Activated naive CD4-positive, alpha-beta T cell treated with anti-CD3 and anti-CD28 coated beads, Interleukin-2, amount 50 U/mL, for 72 hours (primary cell): ENCODE results near the gene DRC7. TPM values are rescaled to one million over a fixed set of nuclear protein-coding genes. Genes with fewer than 3 reads are reported as not detected.
"Not testable (repeated sequence)": the region's sequence is repeated elsewhere in the genome, so short reads cannot be mapped to it uniquely, and the experiment has no call there.

Source experiments
- ATAC-seq, 2 donors: fragments of 150-1000 bp; cut with Tn5 transposase; 2 replicates each; pipeline ENCODE4 v1.10.0; 2021; ENCODE audit warnings: mild to moderate bottlenecking in 2 of 2, moderate library complexity in 2 of 2
- DNase-seq, 2 donors: peaks; one replicate each; pipeline ENCODE4 v3.0.0; 2021 to 2022; ENCODE audit warnings: low spot score in 2 of 2
- H3K27ac Mint-ChIP-seq, 2 donors: one replicate each; pipeline ENCODE4 v1.8.0; 2022; ENCODE audit warnings: mild to moderate bottlenecking in 2 of 2, mixed read lengths in 2 of 2
- H3K36me3 Mint-ChIP-seq, 2 donors: one replicate each; pipeline ENCODE4 v1.8.0; 2022; ENCODE audit warnings: mixed read lengths in 2 of 2
- H3K9me3 Mint-ChIP-seq, 2 donors: one replicate each; pipeline ENCODE4 v1.8.0; 2022; ENCODE audit warnings: mixed read lengths in 2 of 2
- total RNA-seq, 2 donors: library from RNA; stranded (reverse); gene quantifications; one replicate each; pipeline ENCODE4 v1.2.3, GENCODE V29; 2022

DRC7 gene
- total RNA-seq, 2 donors from 2014 or later, result not detected

- ATAC-seq (no peak), DNase-seq (no peak)
- Mint-ChIP-seq H3K9me3 (no peaks in the 10 kb centered on the region), H3K36me3 (no peaks in the 10 kb centered on the region), H3K27ac (no peak overlapping the region)
Measured at GRCh38 chr16:57764006-57764340, 69.4 kb downstream of the DRC7 start.

DNA sequence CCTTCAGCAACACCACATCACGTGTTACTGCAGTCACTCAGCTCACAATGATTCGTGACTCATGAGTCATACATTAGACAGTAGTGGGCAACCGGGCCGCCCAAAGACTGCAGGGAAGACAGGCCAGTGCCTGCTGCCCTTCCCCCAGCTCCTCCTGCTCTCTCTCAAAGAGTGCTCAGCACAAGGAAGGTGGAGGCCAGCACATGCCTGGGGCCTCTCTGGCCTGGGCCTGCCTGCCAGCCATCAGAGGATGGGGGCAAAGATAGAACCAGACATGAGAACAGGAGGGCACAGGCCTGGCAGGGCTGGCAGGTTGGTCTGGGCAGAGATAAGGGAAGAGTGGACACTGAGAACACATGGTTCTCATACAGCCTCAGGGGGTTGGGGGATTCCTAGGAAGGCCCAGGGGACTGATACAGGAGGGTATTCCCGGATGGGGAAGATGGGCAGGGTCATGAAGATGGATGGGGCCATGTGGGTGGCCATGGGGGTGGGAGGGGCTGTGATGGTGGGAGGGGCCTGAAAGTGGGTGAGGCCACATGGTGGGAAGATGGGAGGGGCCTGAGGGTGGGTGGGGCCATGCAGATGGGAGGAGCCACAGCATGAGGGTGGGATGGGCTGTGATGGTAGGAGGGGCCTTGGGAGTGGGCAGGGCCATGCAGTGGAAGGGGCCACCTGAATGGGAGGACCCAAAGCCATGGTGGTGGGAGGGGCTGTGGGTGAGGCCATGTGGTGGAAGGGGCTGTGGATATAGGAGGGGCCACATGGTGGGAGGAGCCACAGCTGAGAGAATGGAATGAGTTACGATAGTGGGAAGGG lies 69.9 kb downstream of the DRC7 start:
- DNase-seq, result no peak
- no peak overlapping the region for H3K27ac Mint-ChIP-seq
- peak; percentile 54 to 75 for ATAC-seq
- no peaks in the 10 kb centered on the region for H3K9me3 Mint-ChIP-seq
- H3K36me3 Mint-ChIP-seq, result no peaks in the 10 kb centered on the region

DNA sequence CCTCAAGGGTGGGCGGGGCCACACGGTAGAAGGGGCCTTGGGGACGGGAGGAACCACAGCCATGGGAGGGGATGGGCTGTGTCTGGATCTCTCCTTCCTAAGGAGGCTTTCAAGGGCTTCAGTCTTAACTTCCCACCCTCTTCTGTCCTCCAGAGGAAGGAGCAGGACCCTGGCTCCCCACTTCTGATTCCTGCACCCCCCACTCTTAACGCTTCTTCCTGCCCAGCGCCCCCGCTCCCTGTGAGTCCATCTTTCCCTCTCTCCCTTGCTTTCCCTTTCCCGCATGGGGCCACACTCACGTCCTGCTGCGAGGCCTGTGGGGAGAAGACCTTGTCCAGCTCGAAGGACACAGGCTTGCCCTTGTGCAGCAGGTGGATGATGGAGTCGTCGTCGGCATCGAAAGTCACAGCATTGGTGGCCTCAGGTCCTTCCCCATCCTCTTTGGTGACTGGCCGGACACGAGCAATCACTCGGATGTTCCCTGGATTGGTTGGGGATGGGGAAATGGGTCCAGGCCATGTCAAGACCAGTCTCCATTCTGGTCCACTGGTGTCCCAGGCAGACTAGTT lies 70.6 kb downstream of the DRC7 start:
- DNase-seq, result no peak
- Mint-ChIP-seq H3K9me3 (no peaks in the 10 kb centered on the region), H3K27ac (no peak overlapping the region), H3K36me3 (no peaks in the 10 kb centered on the region)
- ATAC-seq, result no peak

DNA sequence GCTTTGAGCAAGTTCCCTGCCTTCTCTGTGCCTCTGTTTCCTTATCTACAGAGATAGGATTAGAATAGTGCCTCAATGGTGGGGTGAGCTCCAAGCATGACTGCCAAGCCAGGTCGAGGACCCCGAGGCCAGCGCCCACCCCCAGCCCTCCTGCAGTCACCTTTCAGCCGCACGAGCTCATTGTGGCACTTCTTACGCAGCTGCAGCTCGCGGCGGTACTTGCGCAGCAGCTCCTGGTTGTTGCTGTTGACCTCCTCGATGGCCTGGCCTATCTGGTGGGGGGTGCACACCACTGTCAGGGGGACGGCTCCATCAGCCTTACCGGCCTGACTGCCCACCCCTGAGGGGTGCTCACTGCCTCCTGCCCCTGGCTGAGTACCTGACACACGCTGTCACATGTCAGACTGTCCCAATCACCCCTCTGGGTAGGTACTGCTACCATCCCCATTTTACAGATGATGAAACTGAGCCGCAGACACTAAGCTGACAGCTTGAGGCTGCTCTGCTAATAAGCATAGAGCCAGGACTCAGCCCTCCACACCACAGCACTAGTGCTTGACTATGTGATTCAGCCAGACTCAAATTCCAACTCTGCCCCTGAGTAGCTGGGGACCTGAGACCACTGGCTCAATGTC lies 72.2 kb downstream of the DRC7 start:
- no peak for ATAC-seq
- H3K27ac Mint-ChIP-seq, result no peak overlapping the region
- no peak for DNase-seq
- H3K9me3 Mint-ChIP-seq, result no peaks in the 10 kb centered on the region
- H3K36me3 Mint-ChIP-seq, result no peaks in the 10 kb centered on the region

- H3K9me3 Mint-ChIP-seq, result no peaks in the 10 kb centered on the region
- no peaks in the 10 kb centered on the region for H3K36me3 Mint-ChIP-seq
- DNase-seq (no peak), ATAC-seq (no peak)
- no peak overlapping the region for H3K27ac Mint-ChIP-seq
Measured at GRCh38 chr16:57769541-57770145, 75.0 kb downstream of the DRC7 start.

GRCh38 chr16:57770361-57770760 lies 75.8 kb downstream of the DRC7 start:
- Mint-ChIP-seq H3K27ac (no peak overlapping the region), H3K36me3 (no peaks in the 10 kb centered on the region), H3K9me3 (no peaks in the 10 kb centered on the region)
- no peak for DNase-seq
- no peak for ATAC-seq

DNA sequence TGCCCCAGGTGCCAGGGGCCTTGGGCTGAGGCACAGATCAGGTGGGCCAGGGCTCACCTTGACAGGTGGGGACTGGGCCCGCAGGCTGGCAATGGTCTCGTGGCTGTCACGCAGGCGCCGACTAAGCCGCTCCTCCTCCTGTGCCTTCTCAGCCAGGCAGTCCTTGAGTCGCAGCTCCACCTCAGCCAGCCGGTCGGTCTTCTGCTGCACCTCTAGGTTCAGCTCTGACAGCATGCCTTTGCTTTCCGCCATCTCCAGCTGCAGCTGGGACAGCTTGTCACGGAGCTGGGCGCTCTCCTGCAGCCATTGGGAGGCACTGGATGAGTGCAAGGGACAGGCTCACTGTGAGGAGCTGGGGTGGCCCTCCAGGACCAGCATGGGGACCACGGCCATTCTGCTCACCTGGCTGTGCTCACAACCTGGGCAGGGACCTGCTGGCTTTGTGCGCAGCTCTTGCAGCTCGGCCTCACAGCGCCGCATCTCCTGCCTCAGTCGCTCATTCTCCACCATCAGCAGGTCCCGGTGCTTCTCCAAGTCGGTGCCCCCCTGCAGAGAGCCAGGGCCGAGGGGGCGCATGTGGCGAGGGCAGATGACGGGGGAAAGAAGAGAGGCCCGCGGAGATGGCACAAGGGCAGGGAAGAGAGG lies 76.7 kb downstream of the DRC7 start:
- Mint-ChIP-seq H3K36me3 (no peaks in the 10 kb centered on the region), H3K9me3 (no peaks in the 10 kb centered on the region), H3K27ac (no peak overlapping the region)
- ATAC-seq (no peak), DNase-seq (no peak)

- no peaks in the 10 kb centered on the region for H3K9me3 Mint-ChIP-seq
- DNase-seq, result no peak
- H3K36me3 Mint-ChIP-seq, result no peaks in the 10 kb centered on the region
- no peak overlapping the region for H3K27ac Mint-ChIP-seq
- ATAC-seq, result no peak
Measured at GRCh38 chr16:57773019-57773418, 78.4 kb downstream of the DRC7 start.

- no peaks in the 10 kb centered on the region for H3K36me3 Mint-ChIP-seq
- H3K9me3 Mint-ChIP-seq, result no peaks in the 10 kb centered on the region
- H3K27ac Mint-ChIP-seq, result no peak overlapping the region
- DNase-seq (no peak), ATAC-seq (no peak)
Measured at GRCh38 chr16:57773655-57774295, 79.2 kb downstream of the DRC7 start.

DNA sequence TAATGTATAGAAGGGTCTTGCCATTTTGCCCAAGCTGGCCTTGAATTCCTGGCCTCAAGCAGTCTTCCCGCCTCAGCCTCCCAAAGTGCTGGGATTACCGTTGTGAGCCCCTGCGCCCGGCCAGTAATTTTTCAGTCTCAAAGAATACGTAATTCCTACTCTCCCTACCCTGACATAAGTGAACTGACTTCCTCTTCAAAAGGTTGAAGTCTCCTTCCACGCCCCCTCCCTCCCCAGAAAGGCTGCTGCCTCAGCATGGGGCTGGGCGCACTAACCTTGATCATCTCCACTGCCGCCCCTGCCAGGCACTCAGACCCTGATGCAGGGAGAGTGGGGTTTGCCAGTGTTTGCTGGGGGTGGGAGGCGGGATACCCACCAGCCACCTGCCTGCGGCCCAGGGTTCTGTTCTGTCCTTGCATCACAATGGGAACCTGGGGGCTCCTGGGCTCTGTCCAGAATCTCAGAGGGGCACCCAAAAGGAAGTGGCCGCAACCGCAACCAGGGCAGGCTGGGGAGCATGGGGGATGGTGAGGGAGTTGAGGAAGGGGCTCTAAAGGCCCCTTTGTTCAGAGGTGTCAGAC lies 80.2 kb downstream of the DRC7 start:
- no peak for ATAC-seq

GRCh38 chr16:57775661-57776469 lies 81.3 kb downstream of the DRC7 start:
- H3K36me3 Mint-ChIP-seq, result no peaks in the 10 kb centered on the region
- no peaks in the 10 kb centered on the region for H3K9me3 Mint-ChIP-seq
- peak overlapping the region in 1 of 2 donors; percentile 7 for H3K27ac Mint-ChIP-seq
- DNase-seq, result no peak
- ATAC-seq, result peak in 1 of 2 donors; percentile 18

More for the DNA sequence above, 80.2 kb downstream of the DRC7 start:
- Mint-ChIP-seq H3K9me3 (no peaks in the 10 kb centered on the region), H3K27ac (no peak overlapping the region), H3K36me3 (no peaks in the 10 kb centered on the region)
- DNase-seq, result no peak

DNA sequence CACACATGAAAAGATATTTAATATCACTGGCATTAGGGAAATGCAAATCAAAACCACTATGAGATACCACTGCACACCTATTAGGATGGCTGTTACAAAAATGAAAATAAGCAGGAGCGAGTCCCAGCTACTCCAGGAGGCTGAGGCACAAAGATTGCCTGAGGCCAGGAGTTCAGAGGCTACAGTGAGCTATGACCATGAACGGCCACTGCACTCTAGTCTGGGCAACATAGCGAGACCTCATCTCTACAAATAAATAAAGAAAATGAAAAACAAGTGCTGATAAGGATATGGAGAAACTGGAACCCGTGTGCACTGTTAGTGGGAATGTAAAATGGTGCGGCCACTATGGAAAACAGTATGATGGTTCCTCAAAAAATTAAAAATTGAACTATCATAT lies 84.1 kb downstream of the DRC7 start:
- Mint-ChIP-seq H3K9me3 (no peaks in the 10 kb centered on the region), H3K27ac (no peak overlapping the region), H3K36me3 (no peaks in the 10 kb centered on the region)
- no peak for DNase-seq
- no peak for ATAC-seq

DNA sequence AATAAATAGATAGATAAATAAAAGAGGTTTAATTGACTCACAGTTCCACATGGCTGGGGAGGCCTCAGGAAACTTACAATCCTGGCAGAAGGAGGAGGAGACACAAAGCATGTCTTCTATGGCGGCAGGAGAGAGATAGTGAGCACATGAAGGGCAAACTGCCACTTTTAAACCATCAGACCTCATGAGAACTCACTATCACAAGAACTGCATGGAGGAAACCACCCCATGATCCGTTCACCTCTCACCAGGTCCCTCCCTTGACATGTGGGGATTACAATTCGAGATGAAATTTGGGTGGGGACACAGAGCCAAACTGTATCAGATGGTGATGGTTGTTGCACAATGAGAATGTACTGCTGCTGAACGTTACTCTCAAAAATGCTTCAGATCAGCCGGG lies 85.2 kb downstream of the DRC7 start:
- not testable (repeated sequence) for ATAC-seq, H3K36me3 Mint-ChIP-seq, H3K9me3 Mint-ChIP-seq, H3K27ac Mint-ChIP-seq, DNase-seq

DNA sequence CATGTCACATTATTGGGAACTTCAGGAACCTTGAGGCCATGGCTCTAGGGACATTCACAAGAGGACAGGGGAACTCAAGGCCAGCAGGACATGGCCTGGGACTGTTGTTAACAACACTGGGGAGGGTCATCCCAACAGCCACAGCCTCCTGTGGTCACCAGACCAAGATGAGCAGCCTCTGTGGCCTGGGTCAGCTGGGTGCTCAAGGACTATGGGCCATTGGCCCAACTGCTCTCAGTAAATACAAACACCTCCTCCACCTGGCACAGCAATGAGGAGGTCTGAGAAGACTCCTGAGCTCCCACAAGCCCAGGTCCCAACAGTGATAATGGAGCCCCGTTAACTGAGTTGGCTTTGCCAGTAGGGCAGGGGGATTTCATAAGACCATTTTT lies 86.7 kb downstream of the DRC7 start:
- Mint-ChIP-seq H3K9me3 (no peaks in the 10 kb centered on the region), H3K27ac (no peak overlapping the region), H3K36me3 (no peaks in the 10 kb centered on the region)
- ATAC-seq, result no peak
- no peak for DNase-seq
